Naive thymus-derived CD8-positive, alpha-beta T cell (primary cell): ENCODE results near the gene SPATS2L. TPM values are rescaled to one million over a fixed set of nuclear protein-coding genes. Genes with fewer than 3 reads are reported as not detected.

ENCODE experiments used
- ATAC-seq, 2 donors: fragments of 150-1000 bp; cut with Tn5 transposase in 1 of 2; sonication (Bioruptor Pico), chemical (Tn5 transposase) in 1 of 2; 1 replicate in 1 of 2; 2 replicates in 1 of 2; pipeline ENCODE4 v1.10.0; 2021; ENCODE audit warnings: mild to moderate bottlenecking in 2 of 2, moderate library complexity in 2 of 2
- POLR2A ChIA-PET: fragments of 350-600 bp; sonication (Branson Sonifier 250); formaldehyde crosslinking; loops from one replicate; lab custom pipeline; 2021; ENCODE audit warnings: antibody characterized with exemption; lab: Charles Lee
- DNase-seq, 10 donors: peaks; one replicate each; pipeline versions ENCODE4 v3.0.0 to v3.0.0-alpha.2; 2020 to 2022
- H3K27ac Mint-ChIP-seq, 10 donors: one replicate each; pipeline ENCODE4 v1.8.0; 2020 to 2022; ENCODE audit warnings: mild to moderate bottlenecking in 10 of 10, mixed read lengths in 10 of 10, moderate library complexity in 4 of 10, inconsistent platforms in 1 of 10
- H3K27me3 Mint-ChIP-seq, 5 donors: one replicate each; pipeline ENCODE4 v1.8.0; 2021 to 2022; ENCODE audit warnings: mixed read lengths in 5 of 5
- H3K36me3 Mint-ChIP-seq, 3 donors: one replicate each; pipeline ENCODE4 v1.8.0; 2020 to 2022; ENCODE audit warnings: mixed read lengths in 3 of 3, mild to moderate bottlenecking in 2 of 3, inconsistent platforms in 1 of 3
- H3K4me1 Mint-ChIP-seq, 4 donors: one replicate each; pipeline ENCODE4 v1.8.0; 2021 to 2022; ENCODE audit warnings: mixed read lengths in 4 of 4
- H3K4me3 Mint-ChIP-seq, 10 donors: one replicate each; pipeline ENCODE4 v1.8.0; 2020 to 2022; ENCODE audit warnings: mild to moderate bottlenecking in 10 of 10, mixed read lengths in 10 of 10, moderate library complexity in 6 of 10, inconsistent platforms in 1 of 10
- H3K9me3 Mint-ChIP-seq, 9 donors: one replicate each; pipeline ENCODE4 v1.8.0; 2020 to 2022; ENCODE audit warnings: mixed read lengths in 9 of 9, mild to moderate bottlenecking in 3 of 9, inconsistent platforms in 1 of 9, moderate library complexity in 1 of 9
- polyA plus RNA-seq, 3 donors: library from polyadenylated mRNA; unstranded; fragments of 300-500 nt; fragmentation: Illumina TruSeq; gene quantifications; one replicate each; pipeline ENCODE4 v1.2.3, GENCODE V29; 2021
- total RNA-seq, 8 experiments: library from RNA in 2 of 8; stranded (reverse) in 2 of 8; gene quantifications; one replicate each; pipeline ENCODE4 v1.2.3 and lab custom pipeline; 2021 to 2026

The SPATS2L gene
- total and polyA plus RNA-seq, 5 experiments from 2014 or later: 0.97 to 2.6 (median 1.4) TPM

DNA sequence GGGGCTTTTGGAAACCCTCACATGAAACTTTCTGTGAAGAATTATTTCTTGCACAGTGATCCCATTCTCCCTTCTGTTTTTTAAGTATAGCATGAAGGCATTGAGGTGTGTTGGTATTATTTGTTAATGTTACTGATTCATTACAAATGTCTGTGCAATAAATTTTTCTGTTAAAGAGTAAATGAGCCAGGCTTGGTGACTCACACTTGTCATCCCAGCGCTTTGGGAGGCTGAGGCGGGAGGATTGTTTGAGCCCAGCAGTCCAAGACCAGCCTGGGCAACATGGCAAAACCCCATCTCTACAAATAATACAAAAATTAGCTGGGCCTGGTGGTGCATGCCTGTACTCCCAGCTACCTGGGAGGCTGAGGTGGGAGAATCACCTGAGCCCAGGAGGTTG is 115.6 kb downstream of the SPATS2L start:
- H3K4me1 Mint-ChIP-seq: peaks cover 4 to 8% (median 7%) of the 10 kb centered on the region in 4 donors
- H3K4me3 Mint-ChIP-seq: no peak overlapping the region
- no peaks in the 10 kb centered on the region for H3K27me3 Mint-ChIP-seq
- H3K9me3 Mint-ChIP-seq: no peaks in the 10 kb centered on the region
- DNase-seq (no peak), ATAC-seq (no peak)
- POLR2A ChIA-PET: no interaction called here
- no peak overlapping the region for H3K27ac Mint-ChIP-seq
- H3K36me3 Mint-ChIP-seq: peaks cover 0 to 2% (median 0%) of the 10 kb centered on the region in 3 donors

DNA sequence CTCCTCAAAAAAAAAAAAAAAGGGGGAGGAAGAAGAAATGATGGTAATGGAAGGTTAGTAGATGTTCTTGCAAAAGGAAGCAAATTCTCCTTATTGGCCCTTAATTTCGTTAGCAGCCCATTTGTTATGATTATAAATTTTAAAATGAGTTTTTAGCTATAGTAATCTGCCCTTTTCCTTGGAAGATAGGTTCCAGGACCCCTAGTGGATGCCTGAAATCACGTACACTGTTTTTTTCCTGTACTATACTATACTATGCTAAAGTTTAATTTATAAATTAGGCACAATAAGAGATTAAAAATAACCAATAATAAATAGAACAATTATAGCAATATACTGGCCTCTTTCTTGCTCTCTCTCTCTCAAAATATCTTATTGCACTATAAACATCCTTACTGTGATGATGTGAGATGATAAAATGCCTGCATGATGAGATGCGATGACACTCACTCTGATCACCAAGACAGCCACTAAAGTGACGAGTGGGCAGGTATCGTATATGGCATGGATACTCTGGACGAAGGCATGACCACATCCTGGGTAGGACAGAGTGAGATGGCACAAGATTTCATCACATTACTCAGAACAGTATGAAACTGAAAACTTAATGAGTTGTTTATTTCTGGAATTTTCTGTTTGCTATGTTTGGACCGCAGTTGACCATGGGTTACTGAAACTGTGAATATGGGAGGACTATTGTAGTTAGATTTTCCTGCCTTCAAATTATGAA is 116.2 kb downstream of the SPATS2L start:
- no peak overlapping the region for H3K4me3 Mint-ChIP-seq
- peaks cover 4 to 9% (median 7%) of the 10 kb centered on the region in 4 donors for H3K4me1 Mint-ChIP-seq
- H3K27ac Mint-ChIP-seq: no peak overlapping the region
- H3K9me3 Mint-ChIP-seq: no peaks in the 10 kb centered on the region
- POLR2A ChIA-PET: no interaction called here
- DNase-seq (no peak), ATAC-seq (no peak)
- peaks cover 0 to 2% (median 0%) of the 10 kb centered on the region in 3 donors for H3K36me3 Mint-ChIP-seq
- no peaks in the 10 kb centered on the region for H3K27me3 Mint-ChIP-seq

DNA sequence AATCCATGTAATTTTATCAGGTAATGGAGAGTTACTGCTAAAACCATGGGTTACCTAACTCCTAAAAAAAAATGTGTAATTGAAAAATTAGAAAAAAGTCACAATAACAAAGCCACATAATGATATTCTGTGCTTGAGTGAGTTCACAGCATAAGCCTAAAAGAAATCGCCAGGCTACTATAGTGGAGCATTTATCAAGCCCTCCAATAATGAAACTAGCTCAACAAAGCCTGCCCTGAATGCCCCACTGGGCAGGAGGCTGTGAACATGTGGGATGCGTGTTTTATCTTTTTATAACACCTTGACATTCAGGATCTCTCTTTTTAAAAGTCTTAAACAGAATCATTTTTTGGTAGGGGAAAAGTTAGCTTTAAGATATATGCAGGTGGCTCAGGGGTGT is 117.0 kb downstream of the SPATS2L start:
- DNase-seq (no peak), ATAC-seq (no peak)
- POLR2A ChIA-PET: no interaction called here
- H3K27me3 Mint-ChIP-seq: no peaks in the 10 kb centered on the region
- no peaks in the 10 kb centered on the region for H3K9me3 Mint-ChIP-seq
- H3K27ac Mint-ChIP-seq: no peak overlapping the region
- peaks cover 4 to 9% (median 7%) of the 10 kb centered on the region in 4 donors for H3K4me1 Mint-ChIP-seq
- no peak overlapping the region for H3K4me3 Mint-ChIP-seq
- peaks cover 0 to 2% (median 0%) of the 10 kb centered on the region in 3 donors for H3K36me3 Mint-ChIP-seq

DNA sequence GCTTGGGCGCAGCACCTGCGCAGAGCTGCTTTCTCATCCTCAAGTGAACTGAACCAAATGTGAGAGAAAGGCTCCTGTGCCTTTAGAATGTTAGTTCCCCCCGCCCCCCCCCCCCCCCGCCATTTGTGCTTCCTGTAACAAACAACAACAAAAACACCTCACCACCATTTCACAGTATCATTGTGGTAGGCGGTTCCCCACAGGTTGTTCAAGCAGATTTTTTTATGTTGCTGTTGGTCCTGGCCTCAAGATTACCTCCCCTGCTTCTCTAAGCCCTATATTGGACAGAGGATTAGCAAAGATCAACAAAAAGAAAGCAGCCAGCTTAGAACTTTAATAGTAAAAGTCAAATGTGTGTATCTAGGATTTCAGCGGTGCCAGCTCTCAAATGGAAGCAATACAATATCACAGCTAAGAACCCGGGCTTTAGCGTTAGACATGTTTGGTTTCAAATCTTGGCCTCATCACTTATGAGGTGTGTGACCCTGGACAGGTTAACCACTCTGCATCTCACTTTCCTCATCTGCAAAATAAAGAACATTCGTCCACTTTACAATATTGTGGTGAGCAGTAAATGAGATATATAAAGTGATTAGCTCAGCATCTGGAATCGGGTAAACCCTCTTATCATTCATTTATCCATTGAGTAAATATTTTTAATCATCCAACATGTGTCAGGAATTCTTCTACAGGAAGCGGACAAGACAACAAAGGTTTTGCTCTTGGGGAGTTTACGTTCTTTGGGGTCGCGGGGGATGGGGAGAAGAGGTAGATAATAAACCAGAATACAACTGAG is 118.7 kb downstream of the SPATS2L start:
- H3K27ac Mint-ChIP-seq: peak overlapping the region in 2 of 10 donors; percentile 9 to 68
- no peak for DNase-seq
- no peaks in the 10 kb centered on the region for H3K27me3 Mint-ChIP-seq

DNA sequence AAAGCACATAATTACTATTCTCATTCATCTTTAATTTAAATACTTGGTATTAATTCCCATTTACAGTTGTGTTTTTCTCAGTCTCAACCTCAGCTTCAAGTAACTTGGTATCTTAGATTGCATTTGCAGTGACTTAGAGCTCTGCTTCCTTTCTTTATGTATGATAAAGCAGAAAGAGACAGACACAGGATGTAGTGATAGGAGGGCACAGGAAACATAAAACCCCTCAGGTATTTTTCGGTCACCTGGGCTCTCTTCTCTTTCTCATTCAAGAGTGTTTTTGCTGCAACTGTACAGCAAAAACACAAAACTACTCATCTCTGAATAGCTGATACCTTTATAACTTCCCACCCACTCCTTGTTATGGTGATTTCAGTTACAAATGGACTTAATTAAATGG is 120.3 kb downstream of the SPATS2L start:
- H3K9me3 Mint-ChIP-seq: no peaks in the 10 kb centered on the region
- peak overlapping the region in 2 of 10 donors; percentile 32 to 45 for H3K27ac Mint-ChIP-seq
- H3K4me3 Mint-ChIP-seq: peak overlapping the region in 1 of 10 donors; percentile 18
- no peaks in the 10 kb centered on the region for H3K36me3 Mint-ChIP-seq
- POLR2A ChIA-PET: no interaction called here
- peaks cover 4 to 9% (median 7%) of the 10 kb centered on the region in 4 donors for H3K4me1 Mint-ChIP-seq
- DNase-seq: peak in 2 of 10 donors; percentile 19 to 21
- H3K27me3 Mint-ChIP-seq: peaks cover 0 to 1% (median 0%) of the 10 kb centered on the region in 5 donors
- ATAC-seq: peak in 1 of 2 donors; percentile 66

More for the DNA sequence above, 118.7 kb downstream of the SPATS2L start:
- POLR2A ChIA-PET: interaction anchor here (0.7 kb wide), 1 partner anchor 712 kb away, joined by 6 read pairs; no protein-coding TSS in a partner anchor
- H3K36me3 Mint-ChIP-seq: no peaks in the 10 kb centered on the region
- peaks cover 4 to 9% (median 7%) of the 10 kb centered on the region in 4 donors for H3K4me1 Mint-ChIP-seq
- no peak for ATAC-seq
- no peak overlapping the region for H3K4me3 Mint-ChIP-seq
- H3K9me3 Mint-ChIP-seq: no peaks in the 10 kb centered on the region

DNA sequence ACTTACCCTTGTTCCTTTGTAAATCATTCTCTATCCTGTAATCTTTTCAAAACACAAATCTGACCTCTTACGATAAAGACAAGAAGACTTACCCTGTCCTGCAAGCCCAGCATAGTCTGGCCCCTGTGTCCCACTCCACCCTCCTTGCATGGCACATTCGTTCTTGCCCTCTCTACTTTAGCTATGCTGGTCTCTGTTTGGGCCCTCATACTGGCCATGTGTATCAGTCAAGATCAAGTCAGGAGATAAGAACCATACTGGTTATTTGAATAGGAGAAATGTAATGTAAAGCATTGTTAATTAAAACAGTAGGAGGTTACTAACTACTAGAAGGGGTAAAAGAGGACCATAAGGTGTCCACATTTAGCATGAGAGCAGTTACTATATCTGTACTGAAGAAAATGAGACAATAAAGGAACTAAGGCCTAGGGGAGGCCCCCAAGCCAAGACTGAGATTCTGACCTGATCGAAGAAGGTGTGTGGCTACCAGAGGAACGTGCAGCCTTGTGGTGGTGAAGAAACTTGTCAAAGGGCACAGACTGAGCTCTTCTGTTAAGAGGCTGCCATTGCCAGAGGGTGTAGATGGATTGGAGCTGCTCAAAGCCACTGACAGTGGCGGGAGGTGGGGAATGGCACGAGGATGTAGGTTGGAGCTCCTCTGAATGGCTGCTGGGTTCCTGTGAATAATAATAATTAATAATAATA is 122.6 kb downstream of the SPATS2L start:
- POLR2A ChIA-PET: no interaction called here
- H3K4me1 Mint-ChIP-seq: peaks cover 4 to 9% (median 7%) of the 10 kb centered on the region in 4 donors
- H3K36me3 Mint-ChIP-seq: no peaks in the 10 kb centered on the region
- DNase-seq (no peak), ATAC-seq (no peak)
- H3K27ac Mint-ChIP-seq: no peak overlapping the region
- H3K27me3 Mint-ChIP-seq: peaks cover 0 to 9% (median 0%) of the 10 kb centered on the region in 5 donors
- H3K9me3 Mint-ChIP-seq: no peaks in the 10 kb centered on the region
- no peak overlapping the region for H3K4me3 Mint-ChIP-seq

DNA sequence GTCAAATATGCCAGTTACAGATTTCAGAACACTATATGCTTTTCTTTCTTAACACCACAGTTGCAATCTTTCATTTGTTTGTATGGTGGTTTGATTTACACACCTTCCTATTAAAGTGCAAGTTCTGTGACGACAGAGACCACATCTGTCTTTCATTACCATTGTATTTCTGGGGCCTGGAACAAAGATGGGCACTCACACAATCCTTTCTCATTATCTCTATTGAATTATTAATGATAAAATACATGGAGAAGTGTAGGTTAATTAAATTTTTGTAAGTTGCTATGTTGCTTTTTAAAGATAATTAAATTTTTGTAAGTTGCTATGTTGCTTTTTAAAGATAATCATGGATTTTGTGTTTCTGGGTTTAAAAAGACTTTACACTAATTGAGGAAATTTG is 123.5 kb downstream of the SPATS2L start:
- ATAC-seq (no peak), DNase-seq (no peak)
- H3K27me3 Mint-ChIP-seq: peaks cover 0 to 9% (median 0%) of the 10 kb centered on the region in 5 donors
- no peaks in the 10 kb centered on the region for H3K36me3 Mint-ChIP-seq
- no peak overlapping the region for H3K27ac Mint-ChIP-seq
- peaks cover 4 to 9% (median 7%) of the 10 kb centered on the region in 4 donors for H3K4me1 Mint-ChIP-seq
- POLR2A ChIA-PET: no interaction called here
- no peaks in the 10 kb centered on the region for H3K9me3 Mint-ChIP-seq
- H3K4me3 Mint-ChIP-seq: no peak overlapping the region

DNA sequence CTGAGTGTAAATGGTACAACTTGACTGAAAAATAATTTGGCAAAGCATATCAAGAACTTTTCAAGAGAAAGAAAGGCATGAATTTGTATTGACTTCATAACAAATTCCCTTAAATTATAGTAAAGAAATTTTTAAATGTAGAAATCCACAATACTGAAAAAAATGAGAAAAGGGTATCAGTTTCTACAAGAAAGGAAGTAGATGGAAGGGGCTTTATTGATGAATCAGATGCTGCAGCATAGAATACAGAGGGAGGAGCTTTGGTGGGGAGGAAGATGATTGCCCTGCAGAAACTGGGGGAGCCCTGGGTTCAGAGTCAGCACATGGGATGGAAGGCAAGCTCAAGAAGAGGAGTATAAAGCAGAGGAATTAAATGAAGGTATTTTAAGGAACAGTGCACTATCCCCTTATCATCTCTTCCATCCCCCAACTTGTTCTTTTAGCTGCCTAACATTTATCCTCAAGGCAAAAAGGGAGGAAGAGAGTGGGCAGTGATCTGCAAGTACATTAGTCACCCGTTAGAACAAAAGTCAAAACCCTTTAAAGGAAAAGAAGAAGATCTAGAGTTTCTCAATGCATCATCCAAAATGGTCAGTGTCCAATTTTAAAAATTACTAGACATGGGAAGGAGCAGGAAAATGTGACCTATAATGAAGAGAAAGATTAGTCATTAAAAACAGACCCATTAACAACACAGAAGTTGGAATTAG is 125.7 kb downstream of the SPATS2L start:
- Mint-ChIP-seq H3K27ac (no peak overlapping the region), H3K27me3 (peaks cover 0 to 9% (median 0%) of the 10 kb centered on the region in 5 donors), H3K9me3 (no peaks in the 10 kb centered on the region), H3K4me3 (no peak overlapping the region), H3K36me3 (no peaks in the 10 kb centered on the region), H3K4me1 (no peaks in the 10 kb centered on the region)
- POLR2A ChIA-PET: no interaction called here
- DNase-seq (no peak), ATAC-seq (no peak)

DNA sequence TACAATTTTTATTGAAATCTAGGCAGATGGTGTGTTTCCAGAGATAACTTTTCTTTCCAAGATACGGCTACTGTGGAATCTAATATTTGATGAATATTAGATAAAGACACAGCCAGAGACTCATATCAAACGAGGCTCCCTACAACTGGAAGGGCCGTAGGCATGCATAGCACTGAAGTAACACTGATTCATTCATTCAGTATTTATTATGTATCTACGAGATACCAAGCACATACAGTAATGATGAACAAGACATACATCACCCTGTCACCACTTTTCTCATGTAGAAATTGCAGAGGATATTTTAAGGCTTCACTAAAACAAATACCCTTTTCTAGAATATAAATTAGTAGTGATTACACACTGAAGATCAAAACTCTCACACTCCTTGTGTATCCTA is 128.9 kb downstream of the SPATS2L start:
- Mint-ChIP-seq H3K9me3 (peaks cover 0 to 2% (median 0%) of the 10 kb centered on the region in 9 donors), H3K4me3 (no peak overlapping the region), H3K36me3 (no peaks in the 10 kb centered on the region), H3K27ac (no peak overlapping the region), H3K4me1 (no peaks in the 10 kb centered on the region), H3K27me3 (peaks cover 0 to 9% (median 0%) of the 10 kb centered on the region in 5 donors)
- DNase-seq (no peak), ATAC-seq (no peak)
- POLR2A ChIA-PET: no interaction called here

DNA sequence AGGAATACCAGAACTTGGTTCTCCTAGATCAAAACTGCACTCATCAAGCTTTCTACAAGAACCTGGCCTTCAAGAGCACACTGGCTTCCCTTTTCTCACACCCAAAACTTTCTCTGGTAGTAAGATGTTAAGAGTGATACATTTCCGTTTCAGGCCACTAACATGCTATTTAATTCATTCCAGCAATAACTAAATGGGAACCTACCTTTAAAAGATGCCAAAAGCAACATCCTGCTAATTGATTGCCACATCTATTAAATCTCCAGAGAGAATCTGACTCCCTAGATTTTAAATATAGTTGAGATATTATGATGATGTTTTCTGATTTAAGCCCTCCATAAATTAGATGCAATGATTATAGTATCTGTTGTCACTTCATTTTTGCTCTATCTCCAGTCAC is 131.8 kb downstream of the SPATS2L start:
- peaks cover 0 to 2% (median 0%) of the 10 kb centered on the region in 9 donors for H3K9me3 Mint-ChIP-seq
- H3K27me3 Mint-ChIP-seq: no peaks in the 10 kb centered on the region
- H3K36me3 Mint-ChIP-seq: no peaks in the 10 kb centered on the region
- POLR2A ChIA-PET: no interaction called here
- ATAC-seq: no peak
- H3K4me3 Mint-ChIP-seq: no peak overlapping the region
- no peaks in the 10 kb centered on the region for H3K4me1 Mint-ChIP-seq
- no peak overlapping the region for H3K27ac Mint-ChIP-seq
- no peak for DNase-seq

DNA sequence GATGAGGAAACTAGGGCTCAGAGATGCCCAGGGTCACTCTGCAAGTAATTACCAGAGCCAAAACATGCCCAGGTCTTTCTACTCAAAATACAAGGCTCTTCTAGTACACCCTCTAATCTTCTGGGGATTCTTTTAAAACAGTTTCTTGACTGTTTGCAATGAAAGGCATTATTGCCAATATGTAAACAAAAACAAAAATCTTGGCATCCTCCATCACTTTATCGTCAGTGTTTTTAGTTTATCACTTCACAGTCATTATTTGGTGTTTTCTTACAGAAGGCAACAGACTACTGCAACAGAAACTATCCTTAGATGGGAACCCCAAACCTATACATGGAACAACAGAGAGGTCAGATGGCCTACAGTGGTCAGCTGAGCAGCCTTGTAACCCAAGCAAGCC is 132.4 kb downstream of the SPATS2L start:
- H3K4me3 Mint-ChIP-seq: no peak overlapping the region
- H3K36me3 Mint-ChIP-seq: no peaks in the 10 kb centered on the region
- POLR2A ChIA-PET: no interaction called here
- H3K27ac Mint-ChIP-seq: no peak overlapping the region
- H3K27me3 Mint-ChIP-seq: no peaks in the 10 kb centered on the region
- H3K4me1 Mint-ChIP-seq: no peaks in the 10 kb centered on the region
- DNase-seq: no peak
- H3K9me3 Mint-ChIP-seq: peaks cover 0 to 2% (median 0%) of the 10 kb centered on the region in 9 donors
- ATAC-seq: no peak

DNA sequence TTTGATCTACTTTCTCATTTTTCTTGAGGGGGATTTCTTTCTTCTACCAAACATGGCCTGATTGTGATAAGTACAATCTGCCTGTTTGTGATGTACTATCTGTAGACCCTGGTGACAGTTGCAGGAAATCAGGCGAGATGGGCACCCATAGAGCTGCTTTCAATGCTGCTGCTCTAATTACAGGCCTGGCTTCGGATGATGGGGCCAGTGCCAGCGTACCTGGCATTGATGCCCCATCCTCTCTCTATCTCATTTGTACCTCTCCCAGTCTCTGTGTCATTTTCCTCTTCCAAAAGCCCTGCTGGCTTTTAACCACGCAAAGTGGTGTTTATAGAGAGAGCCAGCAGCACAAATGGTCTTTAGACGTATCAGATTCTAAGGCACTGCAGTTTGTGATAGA is 133.5 kb downstream of the SPATS2L start:
- Mint-ChIP-seq H3K27ac (no peak overlapping the region), H3K36me3 (no peaks in the 10 kb centered on the region), H3K4me3 (no peak overlapping the region), H3K9me3 (peaks cover 0 to 2% (median 0%) of the 10 kb centered on the region in 9 donors), H3K4me1 (no peaks in the 10 kb centered on the region), H3K27me3 (no peaks in the 10 kb centered on the region)
- POLR2A ChIA-PET: no interaction called here
- ATAC-seq: no peak
- DNase-seq: no peak
